ENCODE measurements around the gene POLR2I.
A peak's percentile ranks its signal among the peaks of the same experiment; 100 is the strongest.

The POLR2I gene

DNA sequence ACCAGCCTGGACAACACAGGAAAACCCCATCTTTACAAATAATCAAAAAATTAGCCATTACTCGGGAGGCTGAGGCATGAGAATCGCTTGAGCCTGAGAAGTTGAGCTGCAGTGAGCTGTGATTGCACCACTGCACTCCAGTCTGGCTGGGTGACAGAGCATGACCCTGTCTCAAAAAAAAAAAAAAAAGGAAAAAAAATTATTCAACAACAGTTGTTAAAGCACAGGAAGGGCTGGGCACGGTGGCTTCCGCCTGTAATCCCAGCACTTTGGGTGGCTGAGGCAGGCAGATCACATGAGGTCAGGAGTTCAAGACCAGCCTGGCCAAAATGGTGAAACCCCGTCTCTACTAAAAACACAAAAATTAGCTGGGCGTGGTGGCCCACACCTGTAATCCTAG lies 16.5 kb upstream of the POLR2I start:
- DNase-seq, result peak; percentile 20

- no peak for DNase-seq
Measured at GRCh38 chr19:36128392-36128736, 13.7 kb upstream of the POLR2I start.

GRCh38 chr19:36125557-36125956 lies 10.9 kb upstream of the POLR2I start:
- DNase-seq, result no peak

DNA sequence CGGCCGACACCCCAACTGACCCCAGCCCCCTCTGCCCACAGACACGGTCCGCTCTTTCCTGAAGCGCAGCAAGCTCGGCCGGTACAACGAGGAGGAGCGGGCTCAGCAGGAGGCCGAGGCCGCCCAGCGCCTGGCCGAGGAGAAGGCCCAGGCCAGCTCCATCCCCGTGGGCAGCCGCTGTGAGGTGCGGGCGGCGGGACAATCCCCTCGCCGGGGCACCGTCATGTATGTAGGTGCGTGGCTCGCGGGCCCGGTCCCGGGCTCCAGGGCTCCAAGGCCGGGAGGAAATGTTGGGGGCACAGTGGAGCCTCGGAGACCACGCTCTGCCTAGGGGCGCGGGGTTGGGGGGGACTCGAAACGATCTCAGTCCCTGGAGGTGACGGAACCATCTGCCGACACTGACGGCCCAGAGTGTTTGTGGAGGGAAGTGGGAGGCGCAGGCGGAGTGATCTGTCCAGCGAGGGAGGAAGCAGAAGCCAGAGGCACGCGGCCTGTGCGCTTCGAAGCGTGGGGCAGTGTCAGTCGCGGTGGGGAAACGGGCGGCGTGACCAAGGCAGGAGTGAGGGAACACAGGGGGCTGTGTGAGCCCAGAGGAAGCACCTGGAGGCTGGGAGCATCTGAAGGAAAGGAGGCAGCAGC lies 6.9 kb upstream of the POLR2I start:
- no peak for DNase-seq

DNA sequence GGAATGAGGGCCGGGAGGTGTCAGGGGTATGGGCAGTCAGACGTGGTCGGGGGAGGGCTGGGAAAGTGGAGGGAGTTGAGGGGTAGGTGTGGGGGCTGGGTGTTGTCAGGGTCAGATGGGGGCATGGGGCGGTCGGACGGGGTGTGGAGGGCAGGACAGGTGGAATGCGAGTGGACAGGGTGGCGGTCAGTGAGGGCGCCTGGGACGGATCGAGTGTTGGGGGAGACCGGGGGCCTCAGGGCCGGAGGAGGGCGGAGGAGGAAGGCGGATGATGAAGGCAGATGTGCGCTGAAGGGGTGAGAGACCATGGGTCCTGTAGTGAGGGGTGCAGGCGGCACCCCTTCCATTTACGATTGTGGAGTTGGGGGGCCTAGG lies 6.3 kb upstream of the POLR2I start:
- DNase-seq, result no peak

DNA sequence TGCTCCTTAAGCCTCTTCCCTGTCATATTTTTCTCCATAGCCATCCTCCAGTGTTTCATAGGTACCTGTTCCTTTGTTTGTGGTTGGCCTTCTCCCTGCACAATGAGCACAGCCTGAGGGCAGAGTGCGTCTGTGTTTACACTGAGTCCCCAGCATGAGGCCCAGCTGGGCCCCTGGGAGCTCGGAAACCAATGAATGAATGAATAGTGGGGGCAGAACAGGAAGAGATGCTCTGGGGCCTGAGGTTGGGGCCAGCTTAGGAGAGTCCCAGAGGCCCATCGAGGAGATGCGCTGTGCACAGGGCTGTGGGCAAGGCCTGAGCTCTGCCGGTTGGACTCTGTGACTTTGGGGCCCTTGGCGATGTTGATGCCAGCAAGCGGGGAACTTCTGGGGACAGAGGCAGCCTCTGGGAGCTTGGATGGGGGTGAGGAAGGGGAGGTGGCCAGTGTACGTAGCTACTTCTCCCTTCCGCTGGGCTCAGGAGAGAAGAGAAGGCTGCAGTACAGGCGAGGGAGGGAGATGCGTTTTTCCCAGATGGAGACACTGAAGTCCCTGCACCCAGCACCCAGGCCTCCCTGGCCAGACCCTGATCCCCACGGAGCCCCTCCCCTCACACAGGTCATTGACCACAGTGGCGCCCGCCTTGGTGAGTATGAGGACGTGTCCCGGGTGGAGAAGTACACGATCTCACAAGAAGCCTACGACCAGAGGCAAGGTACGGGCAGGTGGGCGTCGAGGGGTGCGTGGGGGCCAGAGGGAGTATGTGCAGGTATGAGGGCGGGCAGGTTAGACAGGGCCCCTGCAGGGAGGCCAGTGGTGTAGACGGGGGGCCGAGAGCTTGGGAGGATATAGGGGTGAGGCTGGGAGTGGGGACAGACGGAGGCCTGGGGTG lies 5.7 kb upstream of the POLR2I start:
- DNase-seq, result no peak

GRCh38 chr19:36116344-36116637 lies 1.6 kb upstream of the POLR2I start:
- DNase-seq, result no peak

DNA sequence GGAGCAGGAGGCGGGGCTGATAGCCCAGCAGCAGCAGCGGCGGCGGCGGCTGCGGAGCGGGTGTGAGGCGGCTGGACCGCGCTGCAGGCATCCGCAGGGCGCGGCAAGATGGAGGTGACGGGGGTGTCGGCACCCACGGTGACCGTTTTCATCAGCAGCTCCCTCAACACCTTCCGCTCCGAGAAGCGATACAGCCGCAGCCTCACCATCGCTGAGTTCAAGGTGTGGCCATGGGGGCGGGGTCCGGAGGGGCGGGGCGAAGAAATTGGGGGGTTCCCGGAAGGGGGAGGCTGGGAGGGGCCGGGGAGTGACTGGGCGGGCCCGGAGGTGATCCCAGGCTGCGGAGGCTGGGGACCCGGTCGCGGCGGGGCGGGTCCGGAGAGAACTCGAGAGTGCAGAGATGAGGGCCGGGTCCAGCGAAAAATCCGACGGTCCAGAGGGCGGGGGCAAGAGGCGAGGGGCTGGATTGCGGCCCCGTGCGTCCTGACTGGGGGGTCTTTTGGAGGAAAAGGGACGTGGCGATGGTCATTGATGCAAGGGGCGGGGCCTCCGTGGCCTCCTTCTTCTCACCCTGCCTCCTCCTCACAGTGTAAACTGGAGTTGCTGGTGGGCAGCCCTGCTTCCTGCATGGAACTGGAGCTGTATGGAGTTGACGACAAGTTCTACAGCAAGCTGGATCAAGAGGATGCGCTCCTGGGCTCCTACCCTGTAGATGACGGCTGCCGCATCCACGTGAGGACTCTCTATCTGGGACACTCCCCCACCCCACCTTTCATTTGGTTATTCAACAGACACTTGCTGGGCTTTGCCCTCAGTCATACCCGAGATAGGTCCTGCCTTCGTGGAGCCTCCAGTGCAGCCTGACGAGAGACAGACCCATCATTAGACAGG lies 1.0 kb upstream of the POLR2I start, which contains the start of gene TBCB:
Gene TBCB (plus strand): TSS at position 16 of the 891 bp plus-strand sequence. CDS start 93 bp downstream, at position 109.
- DNase-seq, result peak; percentile 2

DNA sequence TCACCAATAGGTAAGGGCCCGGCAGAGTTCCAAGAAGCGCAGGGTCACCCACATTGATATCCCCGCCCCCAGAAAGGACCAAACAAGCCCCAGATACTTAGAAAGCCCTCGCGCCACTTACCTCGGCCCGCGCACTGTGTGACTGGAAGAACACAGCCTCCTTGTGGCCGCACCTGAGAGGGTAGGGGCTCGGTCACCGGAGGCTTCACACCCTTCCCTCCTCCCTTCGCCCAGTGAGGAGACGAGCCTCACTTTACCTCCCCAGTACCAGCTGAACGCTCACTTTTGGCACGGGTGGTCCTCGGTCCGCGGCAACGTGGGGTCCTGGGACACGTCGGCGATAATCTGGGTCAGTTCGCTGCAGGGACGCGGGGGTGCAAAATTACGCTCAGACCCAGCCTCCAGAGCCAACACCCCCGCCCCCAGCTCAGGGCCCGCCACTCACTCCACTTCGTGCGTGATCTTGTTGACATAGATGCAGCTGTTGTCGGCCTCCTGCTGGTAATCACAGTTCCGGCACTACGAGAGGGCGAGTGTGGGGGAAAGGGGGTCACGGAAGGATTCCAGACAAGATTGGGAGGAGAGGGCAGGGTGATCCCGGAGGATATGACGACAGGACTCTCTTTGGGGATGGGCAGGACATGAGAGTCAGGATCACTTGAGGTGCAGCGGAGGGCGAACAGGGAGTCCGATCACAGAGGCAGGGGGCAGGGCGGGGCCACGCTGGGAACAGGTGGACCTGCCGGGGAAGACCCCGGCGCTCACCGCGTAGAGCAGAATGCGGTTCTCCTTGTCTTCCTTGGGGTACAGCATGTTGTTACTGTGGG lies 568 bp downstream of the POLR2I start:
- no peak for DNase-seq

DNA sequence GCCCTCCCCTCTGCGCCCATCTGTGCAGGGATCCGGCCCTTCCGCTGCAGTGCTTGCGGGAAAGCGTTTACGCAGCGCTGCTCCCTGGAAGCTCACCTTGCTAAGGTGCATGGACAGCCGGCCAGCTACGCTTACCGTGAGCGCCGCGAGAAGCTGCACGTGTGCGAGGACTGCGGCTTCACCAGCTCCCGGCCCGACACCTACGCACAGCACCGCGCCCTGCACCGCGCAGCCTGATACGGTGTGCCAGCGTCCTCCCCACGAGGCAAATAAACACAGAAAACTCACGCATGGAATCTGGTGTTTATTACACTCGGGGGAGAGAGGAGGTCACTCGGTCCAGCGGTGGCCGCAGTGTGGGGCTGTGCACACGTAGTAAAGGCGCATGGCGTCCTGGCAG lies 1.2 kb downstream of the POLR2I start:
- no peak for DNase-seq

GRCh38 chr19:36112678-36113077 lies 2.0 kb downstream of the POLR2I start:
- no peak for DNase-seq

DNA sequence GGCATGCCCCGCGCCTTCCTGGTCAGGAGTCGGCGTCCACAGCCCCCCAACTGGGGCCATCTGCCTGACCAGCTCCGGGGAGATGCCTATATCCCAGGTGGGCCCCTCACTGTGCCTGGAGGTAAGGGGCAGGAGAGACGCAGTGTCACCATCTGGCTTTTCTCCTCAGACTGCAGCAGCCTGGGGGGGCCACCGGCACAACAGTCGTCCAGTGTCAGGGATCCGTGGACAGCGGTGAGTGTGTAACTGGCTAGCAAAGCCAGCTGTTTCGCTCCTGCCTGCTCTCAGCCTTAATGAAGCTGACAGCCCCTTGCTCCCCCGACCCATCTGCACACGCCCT lies 3.5 kb downstream of the POLR2I start:
- no peak for DNase-seq

- DNase-seq, result no peak
Measured at GRCh38 chr19:36110487-36111199, 4.0 kb downstream of the POLR2I start, which contains the start of gene OVOL3. OVOL3 (plus strand) TSS chr19:36111143; CDS start chr19:36111203, 60 bp downstream.

- DNase-seq, result no peak
Measured at GRCh38 chr19:36108684-36109083, 6.0 kb downstream of the POLR2I start.

DNA sequence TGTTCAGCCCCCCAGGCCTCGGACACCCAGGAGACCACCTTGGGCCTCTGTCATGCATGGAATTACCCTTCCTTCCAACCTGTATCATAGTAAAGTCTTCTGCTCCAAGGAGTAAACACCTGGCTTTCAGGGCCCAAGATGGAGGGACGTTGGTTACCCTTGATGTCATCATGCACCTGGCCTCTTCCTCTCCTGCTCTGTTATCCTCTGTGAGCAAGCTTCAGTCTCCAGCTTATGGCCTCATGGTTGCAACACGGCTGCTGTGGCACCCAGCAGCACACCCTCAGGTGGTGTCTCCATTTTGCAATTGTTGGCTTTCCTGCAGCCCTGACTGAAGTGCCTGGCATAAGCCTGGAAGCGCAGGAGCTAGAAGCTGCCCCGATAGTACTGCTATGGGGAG lies 7.7 kb downstream of the POLR2I start:
- no peak for DNase-seq

DNA sequence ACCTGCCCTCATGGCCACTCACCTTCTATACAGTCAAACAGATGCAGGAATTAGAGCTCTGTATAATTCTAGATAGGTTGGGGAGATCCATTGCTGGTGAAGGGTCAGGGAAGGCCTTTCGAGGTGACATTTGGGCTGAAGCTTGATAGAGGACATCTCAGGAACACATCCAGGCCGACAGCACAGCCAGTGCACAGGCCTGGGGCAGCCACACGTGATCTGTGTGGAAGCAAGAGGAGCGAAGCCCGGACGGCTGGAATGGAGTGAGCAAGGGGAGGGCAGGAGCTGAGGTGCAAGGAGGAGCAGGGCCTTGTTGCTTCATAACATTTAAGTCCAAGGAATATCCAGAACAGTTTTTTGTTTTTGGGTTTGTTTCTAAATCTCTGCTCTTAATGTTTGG lies 8.2 kb downstream of the POLR2I start:
- no peak for DNase-seq

GRCh38 chr19:36103842-36104552 lies 10.7 kb downstream of the POLR2I start:
- DNase-seq, result no peak

GRCh38 chr19:36103040-36103626 lies 11.5 kb downstream of the POLR2I start:
- no peak for DNase-seq

- no peak for DNase-seq
Measured at GRCh38 chr19:36101550-36102327, 12.9 kb downstream of the POLR2I start.

DNA sequence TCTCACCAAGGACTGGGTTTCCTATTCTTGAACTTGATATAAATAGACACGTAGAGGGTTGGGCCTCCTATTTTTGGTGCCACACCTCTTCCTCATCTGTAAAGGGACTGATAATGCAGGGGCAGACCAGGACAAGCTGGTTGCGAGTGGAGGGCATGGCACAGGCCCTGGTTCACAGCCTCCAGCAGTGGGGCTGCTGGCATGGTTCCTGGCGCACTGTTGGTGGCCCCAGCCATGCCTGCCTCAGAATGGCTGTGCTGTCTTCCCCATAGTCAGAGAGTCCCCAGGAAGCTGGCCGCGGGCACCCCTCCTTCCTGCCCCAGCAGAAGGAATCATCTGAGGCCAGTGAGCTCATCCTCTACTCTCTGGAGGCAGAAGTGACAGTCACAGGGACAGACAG lies 14.2 kb downstream of the POLR2I start:
- DNase-seq, result no peak
